ENCODE results near the gene ZBTB34.
"Not testable (repeated sequence)": the region's sequence is repeated elsewhere in the genome, so short reads cannot be mapped to it uniquely, and the experiment has no call there.

The ZBTB34 gene

DNA sequence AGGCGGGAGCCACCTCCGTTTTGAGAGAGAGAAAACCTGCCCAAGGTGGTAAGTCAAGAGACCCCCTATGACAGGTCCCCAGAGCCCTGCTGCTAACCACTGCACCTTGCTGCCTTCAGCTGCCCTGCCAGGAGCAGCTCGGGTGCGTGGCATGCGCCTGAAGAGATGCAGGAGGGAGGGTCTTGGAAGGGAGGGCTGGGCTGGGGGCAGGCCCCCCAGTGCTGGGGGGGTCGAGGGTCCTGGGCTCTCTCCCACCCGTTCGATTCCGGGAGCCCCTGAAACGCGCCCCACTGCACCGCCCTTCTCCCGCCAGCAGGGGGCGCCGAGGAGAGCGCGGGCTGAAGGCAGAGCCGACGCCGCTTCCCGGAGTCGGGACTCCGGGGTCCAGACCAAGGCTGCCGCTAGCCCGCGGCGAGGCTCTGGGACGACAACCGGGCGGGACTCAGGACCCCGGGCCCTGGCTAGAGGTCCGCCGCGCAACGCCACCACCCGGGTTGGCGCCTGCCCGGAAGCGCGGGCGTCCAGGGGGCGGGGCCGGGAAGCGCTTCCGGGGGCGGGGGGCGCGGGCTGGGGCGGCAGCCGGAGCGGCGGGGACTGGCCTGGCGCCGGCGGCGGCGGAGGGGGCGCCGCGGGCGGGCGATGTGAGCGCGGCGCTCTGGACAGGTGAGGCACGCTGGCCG, at the start of gene ZBTB34:
ZBTB34 (plus strand) TSS at position 563 of the 680 bp plus-strand sequence. CDS start 18,761 bp downstream, outside the sequence.
- DNase-seq, result peak; percentile 71

- no peak for DNase-seq
Measured at GRCh38 chr9:126813072-126813471, 47.4 kb upstream of the ZBTB34 start.

- DNase-seq, result no peak
Measured at GRCh38 chr9:126814091-126814490, 46.3 kb upstream of the ZBTB34 start.

- DNase-seq, result not testable (repeated sequence)
Measured at GRCh38 chr9:126817615-126818014, 42.8 kb upstream of the ZBTB34 start.

GRCh38 chr9:126818482-126818881, 42.0 kb upstream of the ZBTB34 start:
- DNase-seq, result no peak

DNA sequence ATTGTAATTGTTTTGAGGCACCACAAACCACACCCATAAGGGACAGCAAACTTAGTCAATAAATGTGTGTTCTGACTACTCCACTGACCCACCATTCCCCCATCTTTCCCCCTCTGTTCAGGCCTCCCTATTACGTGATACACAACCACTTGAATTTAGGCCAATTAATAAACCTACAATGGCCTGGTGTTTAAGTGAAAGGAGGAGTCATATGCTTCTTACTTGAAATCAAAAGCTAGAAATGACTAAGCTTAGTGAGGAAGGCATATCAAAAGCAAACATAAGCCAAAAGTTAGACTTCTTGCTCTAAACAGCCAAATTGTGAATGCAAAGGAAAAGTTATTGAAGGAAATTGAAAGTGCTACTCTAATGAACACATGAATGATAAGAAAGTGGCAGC, 41.0 kb upstream of the ZBTB34 start:
- DNase-seq, result no peak

DNA sequence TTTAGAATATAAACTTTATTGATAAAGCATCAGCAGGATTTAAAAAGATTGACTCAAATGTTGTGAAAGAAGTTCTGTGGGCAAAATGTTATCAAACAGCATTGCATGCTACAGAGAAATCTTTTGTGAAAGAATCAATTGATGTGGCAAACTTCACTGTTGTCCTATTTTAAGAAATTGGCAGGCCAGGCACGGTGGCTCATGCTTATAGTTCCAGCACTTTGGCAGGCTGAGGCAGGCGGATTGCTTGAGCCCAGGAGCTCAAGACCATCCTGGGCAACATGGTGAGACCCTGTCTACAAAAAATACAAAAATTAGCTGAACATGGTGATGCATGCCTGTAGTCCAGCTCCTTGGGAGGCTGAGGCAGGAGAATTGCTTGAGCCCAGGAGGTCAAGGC, 38.2 kb upstream of the ZBTB34 start:
- no peak for DNase-seq

- DNase-seq, result no peak
Measured at GRCh38 chr9:126822873-126823272, 37.6 kb upstream of the ZBTB34 start.

DNA sequence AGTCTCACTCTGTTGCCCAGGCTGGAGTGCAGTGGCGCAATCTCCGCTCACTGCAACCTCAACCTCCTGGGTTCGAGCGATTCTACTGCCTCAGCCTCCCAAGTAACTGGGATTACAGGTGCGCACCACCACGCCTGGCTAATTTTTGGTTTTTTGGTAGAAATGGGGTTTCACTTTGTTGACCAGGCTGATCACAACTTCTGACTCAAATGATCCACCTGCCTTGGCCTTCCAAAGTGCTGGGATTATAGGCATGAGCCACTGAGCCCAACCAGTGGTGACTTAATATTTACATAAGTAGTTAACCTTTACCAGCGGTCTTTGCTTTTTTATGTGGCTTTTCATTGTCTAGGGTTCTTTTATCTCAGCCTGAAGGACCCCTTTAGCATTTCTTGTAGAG, 36.4 kb upstream of the ZBTB34 start:
- not testable (repeated sequence) for DNase-seq

DNA sequence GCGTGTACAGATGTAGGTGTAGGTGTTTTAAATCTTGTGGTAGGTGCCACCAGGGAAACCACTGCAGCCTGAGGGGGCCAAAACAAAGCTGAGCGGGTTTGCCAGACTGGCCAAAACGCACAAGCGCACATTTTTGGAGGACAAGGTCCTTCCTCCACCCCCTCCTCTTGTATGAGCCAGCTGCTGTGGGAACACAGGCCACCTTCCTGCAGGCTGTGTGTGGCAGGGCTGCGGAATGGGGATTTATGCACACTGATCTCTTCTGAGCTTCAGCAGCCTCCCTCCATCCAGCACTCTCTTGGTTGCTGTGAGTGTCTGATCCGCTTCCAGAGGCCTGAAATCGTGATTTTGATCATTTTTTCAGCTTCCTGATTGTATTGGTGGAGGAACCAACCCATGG, 33.2 kb upstream of the ZBTB34 start:
- no peak for DNase-seq

- DNase-seq, result no peak
Measured at GRCh38 chr9:126829035-126829434, 31.4 kb upstream of the ZBTB34 start.

GRCh38 chr9:126830827-126831226, 29.6 kb upstream of the ZBTB34 start:
- DNase-seq, result no peak

DNA sequence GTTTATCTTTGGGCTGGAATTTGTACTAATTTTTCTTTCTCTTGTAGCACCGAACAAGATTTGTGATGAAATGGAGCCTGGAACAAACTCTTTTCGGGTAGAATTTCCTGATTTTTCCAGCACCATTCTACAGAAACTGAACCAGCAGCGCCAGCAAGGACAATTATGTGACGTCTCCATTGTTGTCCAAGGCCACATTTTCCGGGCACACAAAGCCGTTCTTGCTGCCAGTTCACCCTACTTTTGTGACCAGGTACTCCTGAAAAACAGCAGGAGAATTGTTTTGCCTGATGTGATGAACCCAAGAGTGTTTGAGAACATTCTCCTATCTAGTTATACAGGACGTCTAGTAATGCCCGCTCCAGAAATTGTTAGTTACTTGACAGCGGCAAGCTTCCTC, 28.0 kb upstream of the ZBTB34 start:
- no peak for DNase-seq

DNA sequence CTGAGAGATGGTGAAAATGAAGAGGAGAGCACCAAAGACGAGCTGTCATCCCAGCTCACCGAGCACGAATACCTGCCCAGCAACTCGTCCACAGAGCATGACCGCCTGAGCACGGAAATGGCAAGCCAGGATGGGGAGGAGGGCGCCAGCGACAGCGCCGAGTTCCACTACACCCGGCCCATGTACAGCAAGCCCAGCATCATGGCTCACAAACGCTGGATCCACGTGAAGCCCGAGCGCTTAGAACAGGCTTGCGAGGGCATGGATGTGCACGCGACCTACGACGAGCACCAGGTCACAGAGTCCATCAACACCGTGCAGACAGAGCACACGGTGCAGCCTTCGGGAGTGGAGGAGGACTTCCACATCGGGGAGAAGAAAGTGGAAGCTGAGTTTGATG, 27.4 kb upstream of the ZBTB34 start:
- DNase-seq, result no peak

- DNase-seq, result no peak
Measured at GRCh38 chr9:126833710-126834345, 26.6 kb upstream of the ZBTB34 start.

- DNase-seq, result no peak
Measured at GRCh38 chr9:126834672-126835071, 25.8 kb upstream of the ZBTB34 start.

- no peak for DNase-seq
Measured at GRCh38 chr9:126836216-126836615, 24.2 kb upstream of the ZBTB34 start.

DNA sequence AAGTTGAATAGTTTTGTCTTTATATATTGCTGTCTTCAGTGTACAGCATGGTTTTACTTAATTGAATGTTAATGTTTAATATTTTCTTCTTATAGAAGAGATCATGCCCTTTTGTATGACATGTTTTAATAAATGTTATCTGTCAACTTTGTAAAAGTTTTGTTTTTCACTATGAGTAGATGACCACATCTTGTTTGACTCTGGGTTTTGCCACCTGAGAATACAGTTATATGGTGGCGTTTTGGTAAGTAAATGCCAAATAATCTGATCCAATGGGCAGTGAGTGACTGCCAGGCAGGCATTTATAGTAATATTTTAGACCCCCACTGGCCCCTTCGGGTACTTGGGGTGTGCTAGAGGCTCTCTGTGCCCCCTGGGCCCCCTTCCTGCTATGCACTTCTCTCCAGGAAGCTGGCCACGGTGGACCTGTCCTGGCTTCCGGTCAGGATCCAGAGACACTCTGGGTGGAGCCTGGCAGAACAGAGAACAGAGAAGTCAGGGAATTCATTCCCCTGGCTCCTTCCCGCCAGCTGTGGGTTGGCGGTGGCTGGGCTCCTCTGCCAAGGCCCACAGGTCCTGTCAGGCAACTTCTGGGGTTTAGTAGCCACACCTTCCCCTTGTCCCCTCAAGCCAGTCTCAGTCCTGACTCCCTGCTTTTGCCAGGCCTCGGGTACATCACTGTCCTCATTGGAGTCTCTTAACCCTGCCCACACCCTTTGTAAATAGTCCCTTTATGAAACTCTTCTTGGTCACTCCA, 22.2 kb upstream of the ZBTB34 start:
- DNase-seq, result no peak

DNA sequence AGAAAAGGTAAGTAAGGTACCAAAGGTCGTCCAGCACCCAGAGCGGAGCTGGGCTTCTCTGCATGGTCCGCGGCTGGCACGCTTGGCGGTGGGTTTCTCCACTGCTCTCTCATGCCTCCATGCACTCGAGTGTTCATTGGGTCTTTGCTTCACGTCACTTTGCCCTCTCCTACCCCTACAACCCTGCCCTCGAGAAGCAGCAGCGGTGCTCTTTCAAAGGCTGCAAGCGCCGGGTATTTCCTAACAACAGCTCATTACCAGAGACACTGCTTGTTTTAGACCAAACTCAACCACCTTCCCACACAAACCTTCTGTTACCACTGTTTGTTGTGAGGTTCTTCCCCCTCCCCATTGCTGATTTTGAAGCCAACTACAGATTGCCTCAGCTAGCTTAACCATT, 21.5 kb upstream of the ZBTB34 start:
- no peak for DNase-seq

DNA sequence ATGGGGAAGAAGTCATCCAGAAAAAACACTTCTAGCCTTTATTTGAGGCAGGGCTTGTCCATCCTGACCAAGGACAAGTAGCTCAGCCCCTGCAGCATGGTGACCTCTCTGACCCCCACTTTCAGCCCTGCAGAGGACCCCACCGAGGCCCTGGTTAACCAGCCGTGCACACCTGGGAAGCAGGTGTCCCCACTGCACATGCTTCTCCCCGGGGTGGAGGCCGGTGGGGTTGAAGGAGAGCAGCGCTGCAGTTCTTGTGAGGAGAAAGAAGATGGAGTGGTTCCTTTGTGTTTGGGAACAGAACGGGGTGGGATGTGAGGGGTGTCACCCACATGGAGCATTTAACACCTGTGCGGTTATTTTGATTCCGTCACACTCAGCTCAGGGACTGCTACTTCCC, 21.1 kb upstream of the ZBTB34 start:
- DNase-seq, result no peak

DNA sequence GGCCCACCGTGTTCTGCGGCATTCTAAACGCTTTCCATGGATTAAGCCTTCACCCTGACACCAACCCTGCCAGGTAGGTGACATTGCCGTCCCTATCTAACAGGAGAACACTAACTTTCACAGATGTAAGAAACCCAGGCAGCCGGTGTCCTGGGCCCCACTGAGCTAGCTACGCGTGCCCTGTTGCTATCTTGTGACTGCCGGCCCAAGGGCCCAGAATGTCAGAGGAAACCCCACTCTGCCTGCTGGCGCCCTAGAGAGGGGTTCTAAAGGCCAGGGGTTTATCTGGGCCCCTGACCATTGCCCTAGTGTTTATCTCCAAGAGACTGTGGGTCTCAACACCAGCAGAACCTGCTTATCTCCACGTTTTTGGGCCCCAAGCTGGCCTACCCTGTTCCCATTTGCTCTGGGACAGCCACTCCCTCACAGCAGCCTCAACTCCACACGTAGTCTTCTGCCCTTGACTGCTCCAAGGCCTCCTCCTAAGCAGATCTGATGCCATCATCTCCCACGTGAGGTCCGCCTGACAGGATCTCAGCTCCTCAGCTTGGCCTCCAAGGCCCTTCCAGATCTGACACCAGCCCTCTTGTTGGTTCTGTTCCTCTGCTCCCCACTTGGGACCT, 18.1 kb upstream of the ZBTB34 start:
- no peak for DNase-seq

DNA sequence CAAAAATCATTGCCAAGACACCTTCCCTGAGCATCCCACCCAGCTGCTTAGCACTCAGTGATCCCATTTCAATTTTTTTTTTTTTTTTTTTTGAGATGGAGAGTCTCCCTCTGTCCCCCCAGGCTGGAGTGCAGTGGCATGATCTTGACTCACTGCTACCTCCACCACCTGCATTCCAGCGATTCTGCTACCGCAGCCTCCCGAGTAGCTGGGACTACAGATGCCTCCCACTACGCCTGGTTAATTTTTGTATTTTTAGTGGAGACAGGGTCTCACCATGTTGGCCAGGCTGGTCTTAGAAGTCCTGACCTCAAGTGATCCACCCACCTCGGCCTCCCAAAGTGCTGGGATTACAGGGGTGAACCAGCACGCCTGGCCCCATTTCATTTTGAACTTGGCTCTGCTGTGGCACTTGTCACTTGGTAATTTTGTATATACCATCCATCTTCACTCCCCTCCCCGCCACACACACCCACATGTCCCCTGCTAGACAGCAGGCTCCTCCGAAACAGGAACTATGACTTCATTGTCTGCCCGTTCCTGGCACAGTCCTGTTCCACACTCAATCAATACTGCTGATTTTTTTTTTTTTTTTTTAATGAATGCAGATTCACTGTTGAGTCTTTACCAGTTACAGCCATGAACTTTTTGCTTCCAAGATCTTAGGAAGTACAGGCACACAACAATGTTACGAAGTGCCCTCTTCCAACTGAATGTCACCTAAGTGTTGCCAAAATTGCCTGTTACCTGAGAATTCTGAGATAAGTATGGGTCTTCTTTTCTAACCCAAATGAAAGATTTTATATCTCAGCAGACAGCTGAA, 17.3 kb upstream of the ZBTB34 start:
- DNase-seq, result no peak

GRCh38 chr9:126844085-126844484, 16.4 kb upstream of the ZBTB34 start:
- no peak for DNase-seq

Measured in activated effector memory CD4-positive, alpha-beta T cell treated with Interleukin-2 at 50 U/mL for 16 hours (primary cell).